ENCODE data around the gene KCNK13.

Gene KCNK13

GRCh38 chr14:90132821-90133570 lies 71.2 kb downstream of the KCNK13 start:
- DNase-seq (ENCODE audit: low spot score) = no peak

GRCh38 chr14:90136904-90137303 lies 75.1 kb downstream of the KCNK13 start:
- DNase-seq (ENCODE audit: low spot score) = no peak

- no peak for DNase-seq (ENCODE audit: low spot score)
Observed at GRCh38 chr14:90137807-90138206, 76.0 kb downstream of the KCNK13 start.

GRCh38 chr14:90139199-90139598 lies 77.4 kb downstream of the KCNK13 start:
- DNase-seq (ENCODE audit: low spot score) = no peak

GRCh38 chr14:90140298-90140955 lies 78.6 kb downstream of the KCNK13 start:
- no peak for DNase-seq (ENCODE audit: low spot score)

GRCh38 chr14:90140956-90141316 lies 79.1 kb downstream of the KCNK13 start:
- no peak for DNase-seq (ENCODE audit: low spot score)

- DNase-seq (ENCODE audit: low spot score) = no peak
Observed at GRCh38 chr14:90153429-90153828, 91.6 kb downstream of the KCNK13 start.

GRCh38 chr14:90154110-90154509 lies 92.3 kb downstream of the KCNK13 start:
- no peak for DNase-seq (ENCODE audit: low spot score)

GRCh38 chr14:90159146-90159545 lies 97.4 kb downstream of the KCNK13 start:
- DNase-seq (ENCODE audit: low spot score) = no peak

- DNase-seq (ENCODE audit: low spot score) = no peak
Observed at GRCh38 chr14:90159688-90160087, 97.9 kb downstream of the KCNK13 start.

GRCh38 chr14:90161129-90161528 lies 99.3 kb downstream of the KCNK13 start:
- no peak for DNase-seq (ENCODE audit: low spot score)

GRCh38 chr14:90168425-90169105 lies 106.8 kb downstream of the KCNK13 start:
- DNase-seq (ENCODE audit: low spot score) = no peak

- DNase-seq (ENCODE audit: low spot score) = no peak
Observed at GRCh38 chr14:90175631-90176030, 113.8 kb downstream of the KCNK13 start.

GRCh38 chr14:90177539-90178189 lies 115.9 kb downstream of the KCNK13 start:
- DNase-seq (ENCODE audit: low spot score) = no peak

GRCh38 chr14:90179357-90179756 lies 117.6 kb downstream of the KCNK13 start:
- no peak for DNase-seq (ENCODE audit: low spot score)

GRCh38 chr14:90179809-90180779 lies 118.3 kb downstream of the KCNK13 start:
- no peak for DNase-seq (ENCODE audit: low spot score)

- no peak for DNase-seq (ENCODE audit: low spot score)
Observed at GRCh38 chr14:90184094-90184493, 122.3 kb downstream of the KCNK13 start.

- no peak for DNase-seq (ENCODE audit: low spot score)
Observed at GRCh38 chr14:90184571-90185266, 122.9 kb downstream of the KCNK13 start.

- no peak for DNase-seq (ENCODE audit: low spot score)
Observed at GRCh38 chr14:90188588-90188987, 126.8 kb downstream of the KCNK13 start.

GRCh38 chr14:90191154-90191553 lies 129.4 kb downstream of the KCNK13 start:
- no peak for DNase-seq (ENCODE audit: low spot score)

GRCh38 chr14:90191585-90191984 lies 129.8 kb downstream of the KCNK13 start:
- DNase-seq (ENCODE audit: low spot score) = no peak

All from cerebellar cortex (tissue), 1 donor.